Right hindlimb (tissue), 1 donor: ENCODE measurements around the gene FADS6.
A peak's percentile ranks its signal among the peaks of the same experiment; 100 is the strongest.

Source experiments
- DNase-seq: peaks from one replicate; pipeline ENCODE4 v3.0.0-alpha.2; 2018

FADS6 gene, protein sequence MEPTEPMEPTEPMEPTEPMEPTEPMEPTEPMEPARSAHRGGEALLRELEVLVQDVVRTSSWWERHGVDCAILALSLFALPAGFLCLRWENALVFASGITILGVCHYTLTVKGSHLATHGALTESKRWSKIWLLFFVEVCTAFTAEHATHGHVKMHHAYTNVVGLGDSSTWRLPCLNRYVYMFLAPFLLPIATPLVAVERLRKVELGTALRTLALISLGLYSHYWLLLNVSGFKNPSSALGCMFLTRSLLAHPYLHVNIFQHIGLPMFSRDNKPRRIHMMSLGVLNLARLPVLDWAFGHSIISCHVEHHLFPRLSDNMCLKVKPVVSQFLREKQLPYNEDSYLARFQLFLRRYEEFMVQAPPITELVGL

DNA sequence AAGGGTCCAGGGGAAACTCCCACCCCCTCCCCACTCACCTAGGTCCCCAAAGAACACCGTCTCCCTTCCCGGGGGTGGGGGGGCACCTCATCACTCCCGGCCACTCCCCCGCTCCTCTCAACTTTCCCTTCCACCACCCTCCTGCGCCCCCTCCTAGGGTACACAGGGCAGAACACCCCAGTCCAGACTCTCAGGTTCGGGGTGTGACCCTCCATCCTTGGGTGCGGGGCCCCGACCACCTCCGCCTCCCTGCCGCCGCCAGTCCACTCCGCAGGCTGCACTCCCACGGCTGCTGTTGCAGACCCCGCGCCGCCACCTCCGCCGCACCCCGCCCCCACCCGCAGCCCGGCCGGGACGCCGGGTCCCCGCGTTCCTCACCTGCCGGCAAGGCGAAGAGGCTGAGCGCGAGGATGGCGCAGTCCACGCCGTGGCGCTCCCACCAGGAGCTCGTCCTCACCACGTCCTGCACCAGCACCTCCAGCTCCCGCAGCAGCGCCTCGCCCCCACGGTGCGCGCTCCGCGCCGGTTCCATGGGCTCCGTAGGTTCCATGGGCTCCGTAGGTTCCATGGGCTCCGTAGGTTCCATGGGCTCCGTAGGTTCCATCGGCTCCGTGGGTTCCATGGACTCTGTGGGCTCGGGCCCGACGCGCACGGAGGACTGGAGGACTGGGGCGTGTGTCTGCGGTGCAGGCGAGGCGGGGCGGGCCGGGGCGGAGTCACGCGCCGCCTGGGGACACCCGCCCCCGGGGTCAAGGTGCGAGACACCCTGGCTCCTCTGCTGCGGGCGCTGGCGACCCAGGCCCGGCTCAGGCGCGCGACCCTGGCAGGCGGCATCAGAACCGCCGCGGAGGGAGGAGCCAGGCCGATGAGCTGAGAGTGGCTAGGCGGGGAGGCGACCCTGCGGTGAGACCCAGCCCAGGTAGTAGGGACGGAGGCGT, at the start of gene FADS6:
Gene FADS6 (minus strand): TSS at position 660 of the 938 bp plus-strand sequence. CDS start 38 bp downstream, at position 622.
- DNase-seq = no peak

DNA sequence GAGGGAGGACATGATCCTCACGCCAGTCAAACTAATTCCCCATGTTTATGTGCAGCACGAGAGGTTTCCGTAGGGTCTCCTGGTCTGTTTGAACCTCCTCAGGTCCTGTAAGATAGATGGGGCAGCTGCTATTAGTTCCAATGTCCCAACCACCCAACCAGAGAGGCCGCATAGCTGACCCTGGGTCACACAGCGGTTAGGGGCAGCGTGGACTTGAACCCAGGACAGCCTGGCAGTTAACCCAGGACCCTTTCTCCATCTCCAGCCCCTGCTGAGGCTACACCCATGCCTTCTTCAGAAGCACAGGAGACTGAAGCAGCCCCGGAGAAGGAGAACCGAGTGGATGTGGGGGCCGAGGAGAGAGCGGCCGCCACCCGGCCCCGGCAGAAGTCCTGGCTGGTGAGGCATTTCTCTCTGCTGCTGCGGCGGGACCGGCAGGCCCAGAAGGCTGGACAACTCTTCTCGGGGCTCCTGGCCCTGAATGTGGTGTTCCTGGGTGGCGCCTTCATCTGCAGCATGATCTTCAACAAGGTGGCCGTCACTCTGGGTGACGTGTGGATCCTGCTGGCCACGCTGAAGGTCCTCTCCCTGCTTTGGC, 47.8 kb upstream of the FADS6 start:
- no peak for DNase-seq

DNA sequence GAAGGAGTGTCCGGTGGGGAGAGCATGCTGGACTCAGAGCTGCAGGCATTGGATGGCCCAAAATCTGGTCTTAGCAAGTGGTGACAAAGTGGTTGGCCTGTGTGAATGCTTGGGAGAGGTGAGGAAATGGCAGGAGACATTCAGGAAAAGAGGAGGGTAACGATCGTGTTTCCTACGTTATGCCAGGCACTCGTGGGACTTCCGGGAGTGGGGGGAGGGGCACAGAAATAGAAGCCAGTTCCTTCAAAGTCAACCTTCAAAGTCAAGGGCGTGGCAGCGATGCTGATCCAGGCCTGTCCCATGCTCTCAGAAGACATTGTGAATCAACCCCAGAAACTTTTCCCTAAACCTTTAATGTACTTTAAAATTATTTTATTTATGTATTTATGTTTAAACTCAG, 46.1 kb upstream of the FADS6 start:
- DNase-seq = no peak

DNA sequence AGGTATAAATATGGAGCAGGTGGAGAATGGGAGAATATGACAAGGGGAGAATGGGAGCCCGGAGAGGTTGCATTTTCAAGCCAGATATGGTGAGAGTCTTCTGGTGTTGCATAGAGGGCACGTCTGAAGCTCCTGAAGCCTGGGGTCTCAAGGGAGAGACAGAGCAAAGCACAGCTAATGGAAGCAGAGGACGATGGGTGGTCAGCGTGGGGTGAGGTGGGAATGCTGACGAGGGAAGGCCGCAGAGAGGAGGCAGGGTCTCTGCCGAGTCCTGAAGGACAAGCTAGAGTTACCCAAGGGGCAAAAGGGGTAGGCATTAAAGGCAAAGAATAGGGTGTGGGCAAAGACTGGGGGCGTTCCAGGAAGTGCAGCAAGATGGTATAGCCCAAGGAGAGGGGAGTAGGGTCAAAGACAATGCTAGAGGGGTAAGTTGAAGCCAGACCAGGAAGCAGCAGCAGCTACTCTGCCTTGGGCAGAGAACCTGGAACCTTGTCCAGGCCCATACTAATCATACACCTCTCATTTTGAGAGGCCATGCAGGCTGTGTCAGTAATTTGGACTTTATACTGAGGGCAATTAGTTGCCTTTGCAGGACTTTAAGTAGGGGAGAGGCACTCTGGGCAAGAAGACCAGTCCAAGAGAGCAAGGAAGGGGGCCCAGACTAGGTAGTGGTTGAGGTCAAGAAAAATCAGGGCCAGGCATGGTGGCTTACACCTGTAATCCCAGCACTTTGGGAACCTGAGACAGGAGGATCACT, 44.9 kb upstream of the FADS6 start:
- DNase-seq = no peak

DNA sequence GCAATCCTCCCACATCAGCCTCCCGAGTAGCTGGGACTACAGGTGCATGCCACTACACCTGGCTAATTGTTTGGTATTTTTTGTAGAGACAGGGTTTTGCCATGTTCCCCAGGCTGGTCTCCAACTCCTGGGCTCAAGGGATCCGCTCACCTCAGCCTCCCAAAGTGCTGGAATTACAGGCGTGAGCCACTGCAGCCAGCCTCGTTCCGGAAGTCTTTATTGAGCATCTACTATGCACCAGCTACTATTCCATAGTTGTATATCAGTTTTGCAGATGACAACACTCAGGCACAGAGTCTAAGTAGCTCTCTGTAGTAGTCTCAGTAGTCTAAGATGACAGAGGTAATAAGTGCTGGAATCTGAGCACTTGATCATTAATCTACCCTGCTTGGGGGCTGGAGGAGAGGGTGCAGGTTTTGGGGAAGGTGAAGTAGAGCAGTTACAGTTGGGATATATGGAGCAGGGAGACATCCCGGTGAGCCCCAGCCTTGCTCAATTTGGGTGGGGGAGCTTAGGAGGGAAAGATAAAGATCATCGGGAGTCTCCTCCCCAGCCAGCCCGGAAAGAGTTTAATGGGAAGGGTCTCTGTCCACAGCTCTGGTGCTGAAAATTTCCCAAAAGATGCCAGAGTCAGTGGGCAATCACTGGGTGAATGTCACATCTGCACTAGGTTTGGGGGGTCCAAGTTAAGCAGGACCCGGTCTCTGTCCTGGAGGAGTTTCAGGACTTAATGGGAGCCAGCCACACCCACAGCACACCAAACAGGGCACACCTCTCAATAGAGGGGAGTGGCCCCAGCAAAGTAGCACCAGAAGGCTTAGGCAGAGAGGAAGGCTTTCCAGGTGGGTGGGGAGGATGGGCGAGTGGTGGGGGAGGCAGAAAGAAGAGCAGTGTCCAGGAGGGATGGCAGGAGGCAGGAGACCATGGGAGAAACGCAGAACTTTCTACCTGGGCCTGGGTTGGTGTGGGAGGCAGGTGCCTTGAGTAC, 43.9 kb upstream of the FADS6 start:
- DNase-seq = no peak

DNA sequence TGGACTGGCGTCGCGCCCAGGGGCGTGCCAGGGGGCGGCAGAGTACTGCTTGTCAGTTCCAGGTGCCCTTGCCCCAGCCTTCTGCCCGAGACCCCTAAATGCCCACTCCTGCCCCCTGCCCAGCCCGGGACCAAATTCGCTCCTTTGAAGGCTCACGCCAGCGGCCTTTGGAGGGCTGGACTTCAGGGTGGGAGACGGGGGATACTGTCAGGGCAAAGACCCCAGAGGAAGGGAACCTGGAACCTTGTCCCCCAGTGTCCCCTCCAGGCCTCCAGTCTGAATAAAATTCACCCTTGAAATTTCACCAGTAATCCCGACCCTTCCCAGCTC, 43.0 kb upstream of the FADS6 start:
- DNase-seq = no peak

DNA sequence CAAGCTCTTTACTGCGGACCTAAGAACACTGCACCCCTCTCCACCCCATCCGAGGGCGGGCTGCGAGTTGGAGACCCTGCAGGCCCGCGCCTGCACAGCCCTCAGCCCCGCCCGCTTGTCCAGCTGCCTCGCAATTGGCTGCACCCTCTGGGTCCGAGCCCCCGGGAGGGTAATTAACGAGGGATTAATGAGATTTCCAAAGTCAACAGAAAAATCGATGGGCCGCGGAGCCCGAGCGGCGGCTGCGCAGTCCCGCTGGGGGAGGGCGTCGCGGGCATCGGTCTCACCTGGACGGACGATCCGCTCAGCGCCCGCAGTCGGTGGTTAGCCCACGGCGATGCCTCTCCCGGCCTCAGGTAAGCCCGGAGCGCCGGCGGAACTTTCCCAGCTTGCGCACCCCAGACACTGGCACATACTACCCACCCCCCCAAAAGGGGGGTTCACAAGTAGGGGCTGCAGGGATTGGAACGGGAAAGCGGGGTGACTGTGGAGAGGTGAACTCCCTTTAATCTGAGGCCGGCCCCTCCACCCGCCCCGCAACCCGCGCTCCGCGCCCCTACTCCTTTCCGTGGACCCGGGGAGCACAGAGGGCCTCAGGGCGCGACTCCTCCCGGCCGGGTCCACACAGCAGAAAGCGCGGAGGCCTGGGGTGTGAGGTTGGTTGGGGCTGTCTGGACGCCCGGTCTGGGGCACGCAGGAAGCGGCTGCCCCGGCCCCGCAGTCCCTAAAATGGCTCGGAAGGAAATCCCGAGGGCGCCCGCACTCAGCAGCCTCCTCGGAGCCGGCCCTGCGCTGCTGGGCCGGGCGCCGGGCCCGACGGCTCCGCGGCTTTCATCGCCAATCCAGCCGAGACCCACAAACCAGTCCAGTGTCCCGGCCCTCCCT, 42.4 kb upstream of the FADS6 start, which contains the start of gene OTOP3:
Gene OTOP3 (plus strand): TSS at position 314 of the 885 bp plus-strand sequence. CDS start 24 bp downstream, at position 338.
- no peak for DNase-seq

DNA sequence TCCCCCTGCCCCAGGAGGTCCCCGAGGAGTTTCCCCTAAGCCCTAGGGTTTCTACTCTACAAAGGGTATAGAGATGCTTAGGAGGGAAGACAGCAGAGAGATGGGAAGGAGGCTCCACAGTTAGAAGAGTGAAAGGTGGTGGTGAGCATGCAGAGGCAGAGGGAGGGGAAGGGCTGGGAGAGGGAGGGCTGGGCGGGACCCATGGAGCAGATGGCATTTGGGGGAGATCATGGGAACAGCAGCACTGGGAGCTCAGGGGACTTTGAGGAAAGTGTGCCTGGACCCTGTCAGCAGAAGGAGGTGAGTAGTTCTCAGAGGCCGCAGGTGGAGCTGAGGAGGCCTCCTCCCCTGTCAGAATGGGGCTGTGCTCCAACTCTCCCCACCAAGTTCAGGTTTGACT, 41.6 kb upstream of the FADS6 start:
- no peak for DNase-seq

DNA sequence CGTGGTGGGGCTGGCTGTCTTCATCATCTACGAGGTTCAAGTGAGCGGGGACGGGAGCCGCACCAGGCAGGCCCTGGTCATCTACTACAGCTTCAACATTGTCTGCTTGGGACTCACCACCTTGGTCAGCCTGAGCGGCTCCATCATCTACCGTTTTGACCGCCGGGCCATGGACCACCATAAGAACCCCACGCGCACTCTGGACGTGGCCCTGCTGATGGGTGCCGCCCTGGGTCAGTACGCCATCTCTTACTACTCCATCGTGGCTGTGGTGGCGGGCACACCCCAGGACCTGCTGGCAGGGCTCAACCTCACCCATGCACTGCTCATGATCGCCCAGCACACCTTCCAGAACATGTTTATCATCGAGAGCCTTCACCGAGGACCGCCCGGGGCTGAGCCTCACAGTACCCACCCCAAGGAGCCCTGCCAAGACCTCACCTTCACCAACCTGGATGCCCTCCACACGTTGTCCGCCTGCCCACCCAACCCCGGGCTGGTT, 37.2 kb upstream of the FADS6 start:
- no peak for DNase-seq

DNA sequence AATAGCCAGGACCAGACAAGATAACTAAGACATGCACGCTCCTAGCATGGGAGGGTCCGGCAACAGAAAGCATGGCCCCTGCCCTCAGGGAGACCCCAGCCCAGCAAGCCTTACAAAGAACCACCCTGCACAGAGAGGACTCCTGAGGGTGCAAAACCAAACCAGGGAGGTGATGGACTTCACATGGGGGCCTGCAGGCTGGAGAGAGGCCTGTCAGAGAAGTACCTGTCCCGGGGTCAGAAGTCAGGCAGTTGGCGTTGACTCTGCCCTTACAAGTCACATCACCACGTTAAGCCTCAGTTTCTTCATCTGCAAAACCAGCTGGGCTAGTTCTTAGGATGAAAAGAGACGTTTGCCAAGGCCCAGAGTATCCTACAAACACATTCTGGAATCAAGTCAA, 35.4 kb upstream of the FADS6 start:
- DNase-seq = no peak

DNA sequence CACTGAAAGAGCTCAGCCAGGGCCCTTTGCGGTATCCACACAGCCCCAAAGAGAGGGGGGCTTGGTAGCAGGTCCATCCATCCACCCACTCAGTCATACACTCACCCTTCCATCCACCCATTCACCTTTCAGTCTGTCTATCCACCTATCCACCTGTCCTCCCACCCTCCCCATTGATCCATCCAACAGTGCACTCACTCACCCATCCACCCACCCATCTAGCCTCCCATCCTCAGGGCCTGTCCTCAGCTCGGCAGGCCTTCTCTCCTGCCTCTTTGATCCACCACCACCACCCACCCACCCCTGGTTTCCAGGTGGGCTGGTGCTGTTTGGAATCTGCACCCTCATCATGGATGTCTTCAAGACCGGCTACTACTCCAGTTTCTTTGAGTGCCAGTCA, 31.8 kb upstream of the FADS6 start:
- DNase-seq = no peak

DNA sequence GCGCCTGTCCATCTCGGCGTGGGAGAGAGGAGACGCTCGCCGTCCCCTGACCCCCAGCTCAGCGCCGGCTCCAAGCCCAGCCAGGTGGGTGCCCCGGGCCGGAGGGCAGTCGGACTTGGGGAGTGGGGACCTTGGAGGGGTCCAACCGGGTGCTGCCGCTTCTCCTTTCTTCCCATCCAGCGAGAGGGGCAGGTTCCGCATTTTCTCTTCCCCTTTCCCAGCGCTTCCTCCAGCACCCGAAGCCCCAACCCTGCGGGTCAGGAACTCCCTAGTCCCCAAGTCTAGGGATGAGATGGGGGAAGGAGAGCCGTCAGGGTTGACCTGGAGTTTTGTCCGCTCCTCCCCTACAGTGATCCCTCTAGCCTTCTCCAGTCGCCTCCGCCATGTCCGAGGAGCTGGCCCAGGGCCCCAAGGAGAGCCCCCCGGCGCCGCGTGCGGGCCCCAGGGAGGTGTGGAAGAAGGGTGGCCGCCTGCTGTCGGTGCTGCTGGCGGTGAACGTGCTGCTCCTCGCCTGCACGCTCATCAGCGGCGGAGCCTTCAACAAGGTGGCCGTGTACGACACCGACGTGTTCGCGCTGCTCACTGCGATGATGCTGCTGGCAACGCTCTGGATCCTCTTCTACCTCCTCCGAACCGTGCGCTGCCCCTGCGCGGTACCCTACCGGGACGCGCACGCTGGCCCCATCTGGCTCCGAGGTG, 31.0 kb upstream of the FADS6 start, which contains the start of gene OTOP2:
Gene OTOP2 (plus strand): TSS at position 24 of the 699 bp plus-strand sequence. CDS start 360 bp downstream, at position 384.
- DNase-seq = no peak

DNA sequence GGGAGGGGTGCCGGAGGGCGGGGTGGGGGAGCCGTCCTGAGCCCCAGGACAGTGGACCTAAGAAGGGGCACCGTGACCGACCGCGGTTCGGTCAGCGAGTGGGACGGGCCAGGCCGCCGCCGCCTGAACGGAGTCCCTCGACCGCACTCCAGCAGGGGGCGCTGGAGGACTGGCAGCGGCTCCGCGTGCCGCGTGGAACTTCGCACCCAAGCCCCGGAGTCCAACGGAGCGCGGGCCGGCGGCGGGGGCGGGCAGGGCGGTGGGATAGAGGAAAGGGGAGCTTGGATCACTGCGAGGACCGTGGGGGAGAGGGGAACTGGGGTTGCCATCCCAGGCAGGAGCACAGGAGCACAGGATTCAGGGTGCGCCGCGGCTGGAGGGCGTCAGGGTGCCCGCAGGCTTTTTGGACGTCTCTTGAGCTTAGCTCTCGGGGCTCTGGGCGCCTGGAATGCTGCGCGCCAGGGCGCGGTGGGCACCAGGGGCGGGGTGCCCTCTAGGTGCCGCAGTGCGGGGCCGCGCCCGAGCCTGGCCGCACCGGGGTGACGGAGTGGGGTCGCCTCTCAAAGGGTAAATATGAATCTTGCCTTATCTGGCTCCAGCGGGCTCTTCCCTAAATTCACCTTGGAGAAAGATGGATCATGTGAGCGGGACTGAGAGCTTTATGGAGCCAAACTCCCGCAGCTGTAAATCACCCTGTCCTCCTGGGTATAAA, 30.3 kb upstream of the FADS6 start:
- DNase-seq = peak; percentile 56

DNA sequence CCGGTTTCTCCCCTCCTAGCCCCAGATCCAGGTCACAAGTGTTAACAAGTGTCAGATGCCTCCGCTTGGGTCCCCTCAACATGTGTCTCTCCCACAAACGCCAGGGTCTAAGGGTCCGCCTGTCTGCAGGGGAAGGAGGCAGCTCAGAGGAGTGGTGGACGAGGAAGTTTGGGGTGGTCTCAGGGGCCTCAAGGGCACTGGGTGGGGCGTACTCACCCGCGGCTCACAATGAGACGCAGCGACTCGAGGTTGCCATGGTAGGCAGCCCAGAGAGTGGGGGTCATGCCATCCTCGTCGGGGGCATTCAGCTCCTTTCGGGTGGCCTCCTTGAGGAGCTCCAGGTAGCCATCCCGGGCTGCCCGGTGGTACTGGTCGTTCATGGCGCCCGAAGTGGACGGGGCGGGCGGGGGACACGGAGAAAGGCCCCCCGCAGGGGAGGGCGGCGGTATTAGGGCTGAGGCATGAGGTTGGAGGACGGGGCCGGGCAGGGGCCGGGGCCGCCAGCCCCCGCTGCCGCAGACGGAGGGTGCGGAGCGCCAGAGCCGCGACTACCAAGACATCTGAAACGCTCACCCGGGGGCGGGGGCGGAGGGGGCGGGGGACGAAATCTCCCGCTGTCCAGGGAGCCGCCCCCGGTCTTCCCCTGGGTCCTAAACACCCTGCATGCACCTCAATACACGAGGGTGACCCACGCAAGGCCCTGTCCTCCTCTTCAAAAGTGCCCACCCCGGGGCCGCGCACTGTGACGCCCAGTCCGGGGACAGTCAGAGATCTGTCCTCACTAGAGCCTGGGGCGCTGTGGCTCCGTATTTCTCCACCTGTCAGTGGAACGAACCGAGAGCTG, 29.5 kb upstream of the FADS6 start, which contains the start of gene USH1G:
Gene USH1G (minus strand): TSS at position 562 of the 844 bp plus-strand sequence. CDS start 182 bp downstream, at position 380.
- DNase-seq = no peak

DNA sequence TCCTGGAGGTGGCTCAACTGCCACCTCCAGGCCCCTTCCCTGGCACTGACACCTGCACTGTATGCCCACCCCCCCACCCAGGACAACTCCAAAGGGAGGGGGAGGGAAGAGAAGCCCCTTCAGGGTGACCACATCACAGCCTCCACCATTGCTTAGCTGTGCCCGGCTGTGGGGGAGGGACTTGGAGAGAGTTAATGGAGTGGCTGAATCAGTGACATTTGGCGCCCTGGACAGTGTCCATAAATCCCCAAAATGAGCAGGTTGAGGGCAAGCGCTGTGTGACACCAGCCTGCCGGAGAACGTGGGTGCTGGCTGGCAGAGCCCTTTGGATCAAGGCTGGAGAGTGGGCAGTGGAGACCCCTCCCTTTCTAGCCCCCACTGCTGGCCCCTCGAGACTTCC, 28.7 kb upstream of the FADS6 start:
- DNase-seq = no peak

DNA sequence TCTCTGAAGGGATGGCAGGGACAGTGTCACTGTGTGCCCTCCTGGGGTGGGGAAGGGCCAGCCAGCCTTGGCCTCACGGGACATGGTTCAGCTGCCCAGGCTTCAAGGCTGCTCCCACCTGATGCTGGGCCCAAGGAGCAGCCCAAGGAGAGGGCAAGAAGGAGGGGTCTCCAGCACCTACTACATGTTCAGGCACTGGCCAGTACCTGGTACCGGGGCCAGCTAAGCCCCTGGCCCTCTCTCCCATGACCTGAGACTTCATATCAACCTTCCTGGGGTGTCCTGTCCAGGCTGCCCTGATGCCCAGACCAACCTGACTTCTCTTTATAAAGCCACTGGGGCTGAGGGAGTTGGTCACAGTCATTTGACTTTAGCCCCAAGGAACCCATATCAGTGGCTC, 28.3 kb upstream of the FADS6 start:
- DNase-seq = no peak

DNA sequence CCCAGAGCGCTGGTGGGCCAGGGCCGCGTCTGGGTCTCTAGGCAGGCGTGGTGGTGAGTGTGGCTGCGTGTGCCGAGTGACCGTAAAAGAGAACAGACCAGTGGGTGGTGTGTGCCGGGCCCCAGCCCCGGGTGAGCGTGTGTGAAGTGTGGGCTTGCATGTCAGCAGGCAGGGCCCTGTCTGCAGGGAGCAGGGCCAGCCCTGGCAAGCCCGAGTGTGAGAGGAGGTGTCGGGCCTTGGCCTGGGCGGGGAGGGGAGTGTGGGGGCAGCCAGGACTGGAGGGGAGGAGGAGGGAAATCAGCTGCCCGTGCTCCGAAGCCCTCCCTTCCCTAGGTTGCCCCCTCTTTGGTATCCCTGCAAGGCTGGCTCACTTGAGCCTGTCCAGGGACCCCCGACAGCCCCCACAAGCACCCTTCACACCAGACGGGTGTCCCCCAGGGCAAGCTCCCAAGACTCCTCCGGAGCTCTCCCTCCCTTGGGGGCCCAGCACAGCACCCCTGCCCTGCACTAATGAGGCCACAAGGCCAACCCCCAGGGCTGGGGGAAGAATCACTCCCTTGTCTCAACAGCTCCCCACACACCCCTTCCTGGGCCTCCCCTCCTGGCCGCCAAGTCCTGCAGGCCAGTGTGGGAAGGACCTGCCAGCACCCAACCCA, 27.7 kb upstream of the FADS6 start:
- DNase-seq = no peak
